ENCODE measurements around the gene ADGRE3. TPM values are rescaled to one million over a fixed set of nuclear protein-coding genes. Genes with fewer than 3 reads are reported as not detected.

Gene ADGRE3
- polyA plus RNA-seq, 1 donor (not counting 4 experiments of a cell fraction or from before 2014, with no cell fraction given) = not detected

GRCh38 chr19:14582894-14583340, 91.7 kb downstream of the ADGRE3 start, which contains the start of gene CLEC17A:
Gene CLEC17A, plus strand, starts transcription at chr19:14583084. Its CDS starts 77 bp downstream, at chr19:14583161.
- no peaks in the 10 kb centered on the region for H3K9me3 ChIP-seq (ENCODE audit: control insufficient read depth, low read depth, low read length)
- H3K27me3 ChIP-seq (ENCODE audit: control insufficient read depth, extremely low read depth, insufficient read depth, low read length) = no peaks in the 10 kb centered on the region
- no peak within 1 kb of the TSS for H3K27ac ChIP-seq (ENCODE audit: control insufficient read depth, insufficient read depth, low read length)
- DNase-seq (ENCODE audit: low read depth, low spot score) (no peak), FAIRE-seq (no peak)
- no peak within 1 kb of the TSS for H3K4me3 ChIP-seq (ENCODE audit: control insufficient read depth in 2 of 3, extremely low read depth in 1 of 3, insufficient read depth in 2 of 3, low read depth in 1 of 3, low read length in 3 of 3)
- H4K20me1 ChIP-seq (ENCODE audit: control insufficient read depth, extremely low read depth, insufficient read depth, low read length) = no peaks in the 10 kb centered on the region
- dilution Hi-C loops (cut with MboI; ENCODE audit: extremely low pct_ligation_motif_present, low sequenced_read_pairs) = no loop called here
- H3K4me1 ChIP-seq (ENCODE audit: control insufficient read depth, extremely low read depth, insufficient read depth, low read length) = no peaks in the 10 kb centered on the region
- no peak within 1 kb of the TSS for H3K4me2 ChIP-seq (ENCODE audit: control insufficient read depth, extremely low read depth, insufficient read depth, low read depth, low read length)
- no peak within 1 kb of the TSS for H3K9ac ChIP-seq (ENCODE audit: control insufficient read depth, extremely low read depth, insufficient read depth, low read length)
- TF ChIP-seq EZH2 (IDR thresholded peaks at IDR 0.05; ENCODE audit: low read length) (no peak), CTCF (optimal IDR thresholded peaks at IDR 0.05 in 1 of 3, IDR thresholded peaks at IDR 0.05 in 1 of 3, conservative IDR thresholded peaks at IDR 0.05 in 1 of 3; ENCODE audit: extremely low read depth in 1 of 3, insufficient read depth in 2 of 3, low read length in 3 of 3) (no peak)
- no peaks in the 10 kb centered on the region for H3K79me2 ChIP-seq (ENCODE audit: control insufficient read depth, insufficient read depth, low read length)
- H3K9me1 ChIP-seq (ENCODE audit: control insufficient read depth, extremely low read depth, insufficient read depth, low read length) = no peaks in the 10 kb centered on the region
- no peak within 1 kb of the TSS for H2AFZ ChIP-seq (ENCODE audit: control insufficient read depth, low read length)
- H3K36me3 ChIP-seq (ENCODE audit: control insufficient read depth in 2 of 2, extremely low read depth in 1 of 2, insufficient read depth in 2 of 2, low read length in 2 of 2) = no peaks in the 10 kb centered on the region

GRCh38 chr19:14580623-14581237, 93.9 kb downstream of the ADGRE3 start:
- Histone ChIP-seq H3K4me3 (ENCODE audit: control insufficient read depth in 2 of 3, extremely low read depth in 1 of 3, insufficient read depth in 2 of 3, low read depth in 1 of 3, low read length in 3 of 3) (no peak overlapping the region), H4K20me1 (ENCODE audit: control insufficient read depth, extremely low read depth, insufficient read depth, low read length) (no peaks in the 10 kb centered on the region), H3K9me3 (ENCODE audit: control insufficient read depth, low read depth, low read length) (no peaks in the 10 kb centered on the region), H3K4me1 (ENCODE audit: control insufficient read depth, extremely low read depth, insufficient read depth, low read length) (no peaks in the 10 kb centered on the region), H3K4me2 (ENCODE audit: control insufficient read depth, extremely low read depth, insufficient read depth, low read depth, low read length) (no peak overlapping the region), H3K9me1 (ENCODE audit: control insufficient read depth, extremely low read depth, insufficient read depth, low read length) (no peaks in the 10 kb centered on the region), H2AFZ (ENCODE audit: control insufficient read depth, low read length) (no peak overlapping the region), H3K27ac (ENCODE audit: control insufficient read depth, insufficient read depth, low read length) (no peak overlapping the region), H3K36me3 (ENCODE audit: control insufficient read depth in 2 of 2, extremely low read depth in 1 of 2, insufficient read depth in 2 of 2, low read length in 2 of 2) (no peaks in the 10 kb centered on the region), H3K79me2 (ENCODE audit: control insufficient read depth, insufficient read depth, low read length) (no peaks in the 10 kb centered on the region), H3K9ac (ENCODE audit: control insufficient read depth, extremely low read depth, insufficient read depth, low read length) (no peak overlapping the region), H3K27me3 (ENCODE audit: control insufficient read depth, extremely low read depth, insufficient read depth, low read length) (no peaks in the 10 kb centered on the region)
- DNase-seq (ENCODE audit: low read depth, low spot score) (no peak), FAIRE-seq (no peak)
- dilution Hi-C loops (cut with MboI; ENCODE audit: extremely low pct_ligation_motif_present, low sequenced_read_pairs) = no loop called here
- TF ChIP-seq EZH2 (IDR thresholded peaks at IDR 0.05; ENCODE audit: low read length) = no peak

Measured in keratinocyte (primary cell).